Mesothelial cell of epicardium (in vitro differentiated cells): ENCODE measurements around the gene FADS3. TPM values are rescaled to one million over a fixed set of nuclear protein-coding genes. Genes with fewer than 3 reads are reported as not detected.

ENCODE experiments used
- DNase-seq, 2 experiments: peaks; one replicate each; pipeline ENCODE4 v3.0.0; 2021; ENCODE audit warnings: low spot score in 2 of 2; ENCODE audit not compliant: unreplicated experiment in 2 of 2
- H3K27ac Mint-ChIP-seq: 2 replicates; pipeline ENCODE4 v1.8.0; 2021; ENCODE audit warnings: mixed read lengths
- H3K27me3 Mint-ChIP-seq: 2 replicates; pipeline ENCODE4 v1.8.0; 2021; ENCODE audit warnings: low read depth, mixed read lengths
- H3K36me3 Mint-ChIP-seq: 2 replicates; pipeline ENCODE4 v1.8.0; 2021; ENCODE audit warnings: mixed read lengths
- H3K4me1 Mint-ChIP-seq: 2 replicates; pipeline ENCODE4 v1.8.0; 2021; ENCODE audit warnings: mixed read lengths
- H3K4me3 Mint-ChIP-seq: 2 replicates; pipeline ENCODE4 v1.8.0; 2021; ENCODE audit warnings: mild to moderate bottlenecking, moderate library complexity, mixed read lengths
- H3K9me3 Mint-ChIP-seq: 2 replicates; pipeline ENCODE4 v1.8.0; 2021; ENCODE audit warnings: mixed read lengths
- total RNA-seq: library from RNA; stranded (reverse); gene quantifications from 3 replicates; pipeline ENCODE4 v1.2.1, GENCODE V29; 2021
- TF ChIP-seq, protein P1 (sequence below): fragments of 200-600 bp; sonication (generic); IDR thresholded peaks from one replicate; pipeline ENCODE4 v1.5.0; 2021; ENCODE audit warnings: antibody characterized with exemption; ENCODE audit not compliant: unreplicated experiment

FADS3 gene
- total RNA-seq, 1 donor from 2014 or later: 8.9 TPM

GRCh38 chr11:61863548-61864081, 27.7 kb downstream of the FADS3 start:
- no peak for DNase-seq
- TF ChIP-seq, protein P1, sequence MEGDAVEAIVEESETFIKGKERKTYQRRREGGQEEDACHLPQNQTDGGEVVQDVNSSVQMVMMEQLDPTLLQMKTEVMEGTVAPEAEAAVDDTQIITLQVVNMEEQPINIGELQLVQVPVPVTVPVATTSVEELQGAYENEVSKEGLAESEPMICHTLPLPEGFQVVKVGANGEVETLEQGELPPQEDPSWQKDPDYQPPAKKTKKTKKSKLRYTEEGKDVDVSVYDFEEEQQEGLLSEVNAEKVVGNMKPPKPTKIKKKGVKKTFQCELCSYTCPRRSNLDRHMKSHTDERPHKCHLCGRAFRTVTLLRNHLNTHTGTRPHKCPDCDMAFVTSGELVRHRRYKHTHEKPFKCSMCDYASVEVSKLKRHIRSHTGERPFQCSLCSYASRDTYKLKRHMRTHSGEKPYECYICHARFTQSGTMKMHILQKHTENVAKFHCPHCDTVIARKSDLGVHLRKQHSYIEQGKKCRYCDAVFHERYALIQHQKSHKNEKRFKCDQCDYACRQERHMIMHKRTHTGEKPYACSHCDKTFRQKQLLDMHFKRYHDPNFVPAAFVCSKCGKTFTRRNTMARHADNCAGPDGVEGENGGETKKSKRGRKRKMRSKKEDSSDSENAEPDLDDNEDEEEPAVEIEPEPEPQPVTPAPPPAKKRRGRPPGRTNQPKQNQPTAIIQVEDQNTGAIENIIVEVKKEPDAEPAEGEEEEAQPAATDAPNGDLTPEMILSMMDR: no peak
- H3K27me3 Mint-ChIP-seq: no peaks in the 10 kb centered on the region
- H3K36me3 Mint-ChIP-seq: peaks cover 35% of the 10 kb centered on the region
- H3K4me1 Mint-ChIP-seq: peaks cover 2% of the 10 kb centered on the region
- H3K9me3 Mint-ChIP-seq: no peaks in the 10 kb centered on the region
- H3K27ac Mint-ChIP-seq: no peak overlapping the region
- no peak overlapping the region for H3K4me3 Mint-ChIP-seq

DNA sequence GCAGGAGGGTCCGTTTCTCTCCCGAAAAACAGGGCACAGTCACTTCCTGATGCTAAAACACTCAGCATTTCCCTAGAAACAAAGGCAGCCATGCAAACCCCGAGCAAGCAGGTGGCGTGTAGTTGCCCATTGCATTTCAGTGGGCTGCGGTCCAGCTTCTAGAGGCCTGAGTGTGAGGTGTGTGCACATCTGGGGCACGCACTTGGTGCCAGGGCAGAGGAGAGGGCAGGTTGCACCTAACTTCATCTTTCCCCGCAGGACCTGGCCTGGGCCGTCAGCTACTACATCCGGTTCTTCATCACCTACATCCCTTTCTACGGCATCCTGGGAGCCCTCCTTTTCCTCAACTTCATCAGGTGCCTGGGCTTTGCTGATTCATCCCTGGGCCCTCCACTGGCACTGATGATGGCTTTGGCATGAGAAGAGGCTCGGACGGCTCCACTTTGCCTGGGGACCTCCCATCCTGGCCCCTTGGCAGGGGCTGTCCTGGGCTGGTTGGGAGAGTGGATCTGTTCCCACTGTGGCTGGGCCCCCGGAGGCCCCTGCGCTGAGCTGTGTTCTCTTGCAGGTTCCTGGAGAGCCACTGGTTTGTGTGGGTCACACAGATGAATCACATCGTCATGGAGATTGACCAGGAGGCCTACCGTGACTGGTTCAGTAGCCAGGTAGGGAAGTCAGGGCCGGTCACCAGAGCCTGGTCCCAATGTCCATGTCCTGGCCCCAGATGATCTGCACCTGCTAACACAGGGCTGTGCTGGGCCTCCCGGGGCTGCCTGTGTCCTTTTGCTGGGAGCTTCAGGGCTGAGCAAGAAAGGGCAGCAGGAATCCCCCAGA, 28.4 kb downstream of the FADS3 start:
- H3K27ac Mint-ChIP-seq: no peak overlapping the region
- no peaks in the 10 kb centered on the region for H3K9me3 Mint-ChIP-seq
- H3K4me3 Mint-ChIP-seq: no peak overlapping the region
- DNase-seq: no peak
- H3K4me1 Mint-ChIP-seq: peaks cover 2% of the 10 kb centered on the region
- TF ChIP-seq, protein P1: no peak
- H3K27me3 Mint-ChIP-seq: no peaks in the 10 kb centered on the region
- H3K36me3 Mint-ChIP-seq: peaks cover 35% of the 10 kb centered on the region

DNA sequence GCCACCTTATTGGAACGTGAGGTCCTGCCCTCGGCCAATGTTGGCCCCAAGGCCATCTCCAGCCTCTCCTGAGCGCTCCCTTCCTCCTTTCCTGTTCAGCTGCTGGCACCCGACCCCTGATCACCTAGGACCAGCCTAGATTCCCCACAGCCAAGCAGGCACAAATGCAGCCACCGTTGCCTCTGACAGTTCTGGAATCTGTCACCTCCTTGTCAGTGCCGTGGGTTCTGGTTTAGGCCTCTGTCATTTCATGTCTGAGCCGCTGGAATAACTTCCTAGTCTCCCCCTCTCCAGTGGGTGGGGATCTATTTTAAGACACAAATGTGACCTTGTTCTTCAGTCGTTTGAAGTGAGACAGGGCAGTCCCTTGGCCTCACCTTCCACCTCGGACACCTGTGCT, 29.7 kb downstream of the FADS3 start:
- Mint-ChIP-seq H3K27ac (peak overlapping the region; percentile 41), H3K36me3 (peaks cover 35% of the 10 kb centered on the region), H3K4me1 (peaks cover 2% of the 10 kb centered on the region), H3K27me3 (no peaks in the 10 kb centered on the region), H3K9me3 (no peaks in the 10 kb centered on the region), H3K4me3 (no peak overlapping the region)
- TF ChIP-seq, protein P1: no peak
- DNase-seq: no peak

DNA sequence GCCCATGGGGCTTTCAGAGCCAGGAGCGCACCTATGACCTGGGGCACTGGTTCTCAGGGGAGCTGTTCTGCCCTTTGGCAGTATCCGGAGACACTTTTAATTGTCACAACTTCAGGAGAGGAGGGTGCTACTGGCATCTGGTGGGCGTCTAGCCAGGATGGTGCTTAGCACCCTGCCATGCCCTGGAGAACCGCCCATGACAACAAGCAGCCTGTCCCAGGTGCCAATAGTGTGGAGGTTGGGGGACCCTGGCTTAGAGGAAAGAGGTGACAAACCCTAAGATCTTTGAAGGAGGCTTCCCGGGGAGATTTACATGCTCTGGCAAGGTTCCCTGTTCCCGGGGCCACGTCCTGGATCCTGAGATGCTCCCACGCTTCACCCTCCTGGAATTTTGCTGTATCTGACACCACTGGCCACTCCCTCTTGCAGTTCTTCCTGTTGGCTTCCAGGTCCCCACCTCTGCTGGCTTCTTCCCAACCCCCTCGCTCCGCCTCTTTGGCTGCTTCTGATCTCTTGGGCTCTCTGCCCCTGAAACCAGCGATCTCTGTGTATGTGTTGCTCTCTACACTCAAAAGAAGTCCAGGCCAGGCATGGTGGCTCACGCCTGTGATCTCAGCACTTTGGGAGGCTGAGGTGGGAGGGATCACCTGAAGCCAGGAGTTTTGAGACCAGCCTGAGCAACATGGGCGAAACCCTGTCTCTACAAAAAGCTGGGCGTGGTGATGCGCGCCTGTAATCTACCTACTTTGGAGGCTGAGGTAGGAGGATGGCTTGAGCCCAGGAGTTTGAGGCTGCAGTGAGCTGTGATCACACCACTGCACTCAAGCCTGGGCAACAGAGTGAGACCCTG, 31.1 kb downstream of the FADS3 start:
- no peak overlapping the region for H3K4me3 Mint-ChIP-seq
- DNase-seq: no peak
- H3K4me1 Mint-ChIP-seq: no peaks in the 10 kb centered on the region

More for the DNA sequence above, 31.1 kb downstream of the FADS3 start:
- no peaks in the 10 kb centered on the region for H3K9me3 Mint-ChIP-seq
- H3K27ac Mint-ChIP-seq: peak overlapping the region; percentile 34
- H3K27me3 Mint-ChIP-seq: no peaks in the 10 kb centered on the region
- TF ChIP-seq, protein P1: no peak
- peaks cover 31% of the 10 kb centered on the region for H3K36me3 Mint-ChIP-seq
